ENCODE measurements around the gene NUP210. TPM values are rescaled to one million over a fixed set of nuclear protein-coding genes. Genes with fewer than 3 reads are reported as not detected.

Gene NUP210
- total RNA-seq, 1 donor from 2014 or later: 1.4 TPM

DNA sequence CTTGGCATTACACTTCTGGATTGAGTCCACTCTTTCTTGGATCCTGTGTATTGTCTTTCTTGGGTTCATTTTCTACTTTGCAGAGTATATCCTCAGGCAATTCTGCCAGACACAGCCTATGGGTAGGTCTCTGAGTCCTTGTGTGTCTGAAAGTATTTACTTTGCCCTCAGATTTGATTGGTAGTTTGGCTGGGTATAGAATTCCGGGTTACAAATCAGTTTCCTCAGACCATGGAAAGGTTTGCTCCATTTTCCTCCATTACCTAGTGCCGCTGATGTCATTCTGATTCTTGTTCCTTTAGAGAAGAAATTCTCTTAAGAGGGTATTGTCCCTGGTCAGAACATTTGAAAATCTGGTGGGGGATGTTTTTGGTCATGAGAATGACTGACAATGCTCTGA, 133.2 kb downstream of the NUP210 start:
- TF ChIP-seq, protein P1, sequence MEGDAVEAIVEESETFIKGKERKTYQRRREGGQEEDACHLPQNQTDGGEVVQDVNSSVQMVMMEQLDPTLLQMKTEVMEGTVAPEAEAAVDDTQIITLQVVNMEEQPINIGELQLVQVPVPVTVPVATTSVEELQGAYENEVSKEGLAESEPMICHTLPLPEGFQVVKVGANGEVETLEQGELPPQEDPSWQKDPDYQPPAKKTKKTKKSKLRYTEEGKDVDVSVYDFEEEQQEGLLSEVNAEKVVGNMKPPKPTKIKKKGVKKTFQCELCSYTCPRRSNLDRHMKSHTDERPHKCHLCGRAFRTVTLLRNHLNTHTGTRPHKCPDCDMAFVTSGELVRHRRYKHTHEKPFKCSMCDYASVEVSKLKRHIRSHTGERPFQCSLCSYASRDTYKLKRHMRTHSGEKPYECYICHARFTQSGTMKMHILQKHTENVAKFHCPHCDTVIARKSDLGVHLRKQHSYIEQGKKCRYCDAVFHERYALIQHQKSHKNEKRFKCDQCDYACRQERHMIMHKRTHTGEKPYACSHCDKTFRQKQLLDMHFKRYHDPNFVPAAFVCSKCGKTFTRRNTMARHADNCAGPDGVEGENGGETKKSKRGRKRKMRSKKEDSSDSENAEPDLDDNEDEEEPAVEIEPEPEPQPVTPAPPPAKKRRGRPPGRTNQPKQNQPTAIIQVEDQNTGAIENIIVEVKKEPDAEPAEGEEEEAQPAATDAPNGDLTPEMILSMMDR (IDR thresholded peaks at IDR 0.05): no peak
- H3K27ac Mint-ChIP-seq (ENCODE audit: unreplicated experiment): no peak overlapping the region
- H3K36me3 Mint-ChIP-seq (ENCODE audit: unreplicated experiment): peaks cover 10% of the 10 kb centered on the region
- H3K27me3 Mint-ChIP-seq (ENCODE audit: unreplicated experiment): peaks cover 36% of the 10 kb centered on the region
- no peak overlapping the region for H3K4me3 Mint-ChIP-seq (ENCODE audit: unreplicated experiment)
- peaks cover 5% of the 10 kb centered on the region for H3K4me1 Mint-ChIP-seq (ENCODE audit: unreplicated experiment)
- peaks cover 23% of the 10 kb centered on the region for H3K9me3 Mint-ChIP-seq (ENCODE audit: unreplicated experiment)
- DNase-seq (ENCODE audit: extremely low spot score, unreplicated experiment): no peak

DNA sequence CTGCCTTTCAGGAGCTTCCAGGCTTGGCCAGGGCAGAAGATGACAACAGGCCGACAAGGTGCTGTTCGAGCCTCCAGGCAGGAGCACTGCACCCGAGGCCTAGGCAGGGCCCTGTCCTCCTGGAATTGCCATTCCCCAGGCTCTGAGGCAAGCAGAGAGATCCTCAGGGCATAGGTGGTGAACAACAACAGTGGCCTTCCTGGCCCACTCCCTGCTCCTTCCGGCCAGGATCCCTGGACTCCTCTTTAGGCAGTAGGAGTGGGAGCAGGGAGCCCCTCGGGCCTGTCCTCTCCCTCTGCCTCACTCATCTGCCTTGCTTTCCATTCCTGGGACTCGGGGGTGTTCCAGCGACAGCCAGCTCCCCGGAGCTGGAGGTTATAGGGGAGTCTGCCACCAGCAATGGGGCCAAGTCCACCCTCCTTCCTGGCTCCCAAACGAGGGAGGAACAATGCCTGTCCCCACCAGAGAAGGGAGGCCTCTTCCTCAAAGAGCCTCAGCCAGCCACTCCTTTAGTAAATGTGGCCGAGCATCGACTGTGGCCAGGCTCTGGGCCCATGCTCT, 135.0 kb downstream of the NUP210 start:
- Mint-ChIP-seq H3K27me3 (ENCODE audit: unreplicated experiment) (peaks cover 46% of the 10 kb centered on the region), H3K4me1 (ENCODE audit: unreplicated experiment) (peaks cover 9% of the 10 kb centered on the region), H3K27ac (ENCODE audit: unreplicated experiment) (no peak overlapping the region), H3K4me3 (ENCODE audit: unreplicated experiment) (no peak overlapping the region), H3K36me3 (ENCODE audit: unreplicated experiment) (peaks cover 10% of the 10 kb centered on the region), H3K9me3 (ENCODE audit: unreplicated experiment) (peaks cover 23% of the 10 kb centered on the region)
- no peak for DNase-seq (ENCODE audit: extremely low spot score, unreplicated experiment)
- TF ChIP-seq, protein P1 (IDR thresholded peaks at IDR 0.05): no peak

DNA sequence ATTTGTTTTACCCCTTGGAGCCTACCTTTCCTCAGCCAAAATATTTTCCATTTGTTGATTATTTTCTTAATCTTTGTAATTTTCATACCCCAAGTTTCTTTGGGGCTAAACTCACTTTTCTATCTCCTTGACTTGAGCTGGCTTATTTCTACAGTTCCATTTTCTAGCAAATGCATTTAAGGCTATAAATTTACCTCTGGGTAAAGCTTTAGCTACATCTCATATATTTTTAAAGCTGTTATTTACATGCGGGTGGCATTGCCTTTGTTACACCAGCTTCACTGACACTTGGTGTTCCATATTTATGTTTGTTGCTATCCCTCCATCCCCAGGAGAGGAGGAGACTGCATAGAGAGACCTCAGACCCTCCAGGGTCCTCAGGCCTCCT, 136.3 kb downstream of the NUP210 start:
- Mint-ChIP-seq H3K4me1 (ENCODE audit: unreplicated experiment) (peaks cover 9% of the 10 kb centered on the region), H3K27me3 (ENCODE audit: unreplicated experiment) (peaks cover 50% of the 10 kb centered on the region), H3K9me3 (ENCODE audit: unreplicated experiment) (peaks cover 23% of the 10 kb centered on the region), H3K4me3 (ENCODE audit: unreplicated experiment) (peak overlapping the region; percentile 64), H3K27ac (ENCODE audit: unreplicated experiment) (no peak overlapping the region), H3K36me3 (ENCODE audit: unreplicated experiment) (peaks cover 10% of the 10 kb centered on the region)
- TF ChIP-seq, protein P1 (IDR thresholded peaks at IDR 0.05): no peak
- DNase-seq (ENCODE audit: extremely low spot score, unreplicated experiment): no peak

DNA sequence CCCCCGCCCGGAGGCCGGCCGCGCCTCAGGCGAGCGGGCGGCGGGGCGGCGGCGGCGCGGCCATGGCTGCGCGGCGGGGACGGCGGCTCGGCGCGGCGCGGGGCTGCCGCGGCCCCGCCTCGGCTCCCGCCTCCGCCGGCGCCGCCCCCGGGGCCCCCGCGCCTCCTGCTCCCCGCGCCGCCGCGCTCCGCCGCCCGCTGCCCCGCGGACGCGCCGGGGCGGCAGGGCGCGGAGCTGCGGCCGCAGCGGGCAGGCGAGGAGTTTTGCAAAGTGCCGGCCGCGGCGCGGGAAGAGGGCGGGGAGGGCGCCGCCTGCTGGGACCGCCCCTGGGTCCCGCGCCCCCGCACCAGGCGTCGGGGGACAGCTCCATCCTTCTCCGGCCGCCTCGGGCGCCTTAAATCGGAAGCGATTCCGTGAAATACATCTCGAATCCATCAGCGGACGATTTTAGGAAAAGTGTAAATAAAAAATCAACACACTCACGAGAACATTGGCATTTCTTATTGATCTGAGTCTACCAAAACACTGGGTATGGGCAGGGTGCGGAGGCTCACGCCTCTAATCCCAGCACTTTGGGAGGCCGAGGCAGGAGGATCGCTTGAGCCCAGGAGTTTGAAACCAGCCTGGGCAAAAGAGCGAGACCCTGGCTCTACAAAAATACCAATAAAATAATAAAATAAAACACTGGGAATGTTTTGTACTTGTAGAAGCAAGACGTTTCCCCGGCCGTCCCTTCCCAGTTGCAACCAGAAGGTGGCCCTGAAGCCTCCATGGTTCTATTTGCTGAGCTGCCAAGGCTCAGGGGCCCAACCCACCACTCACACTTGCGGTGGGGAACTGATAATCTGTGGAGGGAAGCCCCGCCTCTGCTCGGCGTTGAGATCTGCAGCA, 136.9 kb downstream of the NUP210 start:
- TF ChIP-seq, protein P1 (IDR thresholded peaks at IDR 0.05): peak; percentile 34
- Mint-ChIP-seq H3K4me1 (ENCODE audit: unreplicated experiment) (peaks cover 9% of the 10 kb centered on the region), H3K27me3 (ENCODE audit: unreplicated experiment) (peaks cover 51% of the 10 kb centered on the region), H3K4me3 (ENCODE audit: unreplicated experiment) (peak overlapping the region; percentile 64), H3K27ac (ENCODE audit: unreplicated experiment) (no peak overlapping the region), H3K9me3 (ENCODE audit: unreplicated experiment) (peaks cover 23% of the 10 kb centered on the region), H3K36me3 (ENCODE audit: unreplicated experiment) (peaks cover 10% of the 10 kb centered on the region)
- DNase-seq (ENCODE audit: extremely low spot score, unreplicated experiment): no peak

DNA sequence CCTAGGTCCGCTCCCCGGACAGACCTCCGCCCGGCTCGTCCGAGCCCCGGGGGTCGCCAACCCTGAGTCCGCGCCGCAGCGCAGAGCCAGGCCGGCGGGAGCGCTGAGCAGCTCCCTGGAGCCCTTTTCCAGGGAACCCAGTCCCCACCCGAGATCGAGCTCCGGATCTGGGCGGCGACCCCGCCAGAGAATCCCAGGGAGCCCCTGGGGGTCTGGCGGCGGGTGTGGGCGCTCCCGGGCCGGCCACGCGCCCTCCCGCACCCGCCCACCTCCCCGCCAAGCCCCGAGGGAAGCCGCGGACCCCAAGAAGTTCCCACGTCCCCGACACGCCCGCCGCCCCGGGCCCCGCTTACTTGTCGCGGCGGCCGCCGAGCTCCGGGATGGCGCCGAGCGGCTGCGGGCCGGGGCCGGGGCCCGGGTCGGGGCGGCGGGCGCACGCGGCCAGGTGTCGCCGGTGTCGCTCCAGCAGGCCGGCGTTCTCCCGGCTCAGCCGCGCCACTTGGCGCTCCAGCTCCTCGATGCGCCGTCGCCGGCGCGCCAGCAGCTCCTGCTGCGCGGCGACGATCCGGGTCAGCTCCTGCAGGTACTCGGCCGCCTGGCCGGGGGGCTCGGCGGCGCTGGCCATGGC, 137.7 kb downstream of the NUP210 start:
- DNase-seq (ENCODE audit: extremely low spot score, unreplicated experiment): no peak
- H3K4me3 Mint-ChIP-seq (ENCODE audit: unreplicated experiment): no peak overlapping the region
- TF ChIP-seq, protein P1 (IDR thresholded peaks at IDR 0.05): no peak

More for the DNA sequence above, 137.7 kb downstream of the NUP210 start:
- peaks cover 14% of the 10 kb centered on the region for H3K4me1 Mint-ChIP-seq (ENCODE audit: unreplicated experiment)
- H3K27ac Mint-ChIP-seq (ENCODE audit: unreplicated experiment): no peak overlapping the region
- peaks cover 52% of the 10 kb centered on the region for H3K27me3 Mint-ChIP-seq (ENCODE audit: unreplicated experiment)
- peaks cover 22% of the 10 kb centered on the region for H3K9me3 Mint-ChIP-seq (ENCODE audit: unreplicated experiment)
- H3K36me3 Mint-ChIP-seq (ENCODE audit: unreplicated experiment): peaks cover 10% of the 10 kb centered on the region
